NCI-H345 treated with DMSO at 0.1 percent for 48 hours (cell line): ENCODE results near the gene EEFSEC.
A peak's percentile ranks its signal among the peaks of the same experiment; 100 is the strongest.

ENCODE experiments used
- DNase-seq: peaks from one replicate; lab custom pipeline; 2025; ENCODE audit not compliant: unreplicated experiment; lab: John Stamatoyannopoulos, UW

The EEFSEC gene

GRCh38 chr3:128153156-128154041 lies at the start of gene EEFSEC:
EEFSEC (plus strand) TSS chr3:128153481; CDS start chr3:128153508, 27 bp downstream.
- DNase-seq, result peak; percentile 24

GRCh38 chr3:128107834-128108233 lies 45.4 kb upstream of the EEFSEC start:
- DNase-seq, result no peak

GRCh38 chr3:128111147-128111546 lies 42.1 kb upstream of the EEFSEC start:
- DNase-seq, result no peak

GRCh38 chr3:128112357-128112968 lies 40.8 kb upstream of the EEFSEC start:
- DNase-seq, result no peak

- DNase-seq, result no peak
Measured at GRCh38 chr3:128113817-128114794, 39.2 kb upstream of the EEFSEC start.

- no peak for DNase-seq
Measured at GRCh38 chr3:128122013-128122412, 31.3 kb upstream of the EEFSEC start.

- no peak for DNase-seq
Measured at GRCh38 chr3:128123156-128123537, 30.1 kb upstream of the EEFSEC start.

GRCh38 chr3:128123538-128124368 lies 29.5 kb upstream of the EEFSEC start, which contains the start of gene RUVBL1:
RUVBL1 (minus strand) TSS chr3:128123812; CDS start chr3:128123724, 88 bp downstream.
- peak; percentile 87 for DNase-seq

GRCh38 chr3:128127236-128127635 lies 26.0 kb upstream of the EEFSEC start:
- DNase-seq, result no peak

GRCh38 chr3:128128251-128128650 lies 25.0 kb upstream of the EEFSEC start:
- DNase-seq, result no peak

- no peak for DNase-seq
Measured at GRCh38 chr3:128131897-128132646, 21.2 kb upstream of the EEFSEC start.

- DNase-seq, result no peak
Measured at GRCh38 chr3:128133273-128133883, 19.9 kb upstream of the EEFSEC start.

- no peak for DNase-seq
Measured at GRCh38 chr3:128143496-128143895, 9.8 kb upstream of the EEFSEC start.

- DNase-seq, result no peak
Measured at GRCh38 chr3:128144512-128145187, 8.6 kb upstream of the EEFSEC start.

GRCh38 chr3:128145279-128145678 lies 8.0 kb upstream of the EEFSEC start:
- DNase-seq, result no peak

- DNase-seq, result no peak
Measured at GRCh38 chr3:128146201-128146600, 7.1 kb upstream of the EEFSEC start.

- no peak for DNase-seq
Measured at GRCh38 chr3:128149650-128150049, 3.6 kb upstream of the EEFSEC start.

GRCh38 chr3:128151758-128152274 lies 1.5 kb upstream of the EEFSEC start:
- no peak for DNase-seq
